H1 (cell line): ENCODE results near the gene MEGF11.

Source experiments
- CEBPB ChIP-seq: IDR thresholded peaks from 2 replicates; pipeline ENCODE4 v1.6.1; 2012; ENCODE audit warnings: low read depth, low read length
- EZH2 ChIP-seq: fragments of 200-600 bp; sonication (generic); IDR thresholded peaks from 2 replicates; pipeline ENCODE4 v1.7.1; 2012; ENCODE audit warnings: low read depth, mild to moderate bottlenecking, moderate library complexity, low read length, inconsistent platforms; ENCODE audit not compliant: severe bottlenecking
- RBBP5 ChIP-seq: IDR thresholded peaks from 2 replicates; pipeline ENCODE4 v1.7.1; 2012; ENCODE audit warnings: low read depth, mild to moderate bottlenecking, inconsistent platforms, low read length, moderate library complexity, borderline replicate concordance
- SP1 ChIP-seq: IDR thresholded peaks from 2 replicates; pipeline ENCODE4 v1.6.1; 2011; ENCODE audit warnings: low read depth, low read length
- YY1 ChIP-seq: IDR thresholded peaks from 2 replicates; pipeline ENCODE4 v1.6.1; 2011; ENCODE audit warnings: low read depth, mild to moderate bottlenecking, low read length
- TF ChIP-seq, protein P1 (sequence below), 3 experiments: IDR thresholded peaks; 1 replicate in 2 of 3; 2 replicates in 1 of 3; pipeline versions ENCODE4 v1.5.1 to v1.6.1; 2011; ENCODE audit warnings: low read length in 3 of 3, mild to moderate bottlenecking in 3 of 3, inconsistent platforms in 2 of 3, low read depth in 1 of 3, moderate library complexity in 1 of 3; ENCODE audit not compliant: insufficient read depth in 1 of 3; ENCODE audit errors: control extremely low read depth in 1 of 3
- TF ChIP-seq, protein P2 (sequence below): IDR thresholded peaks from 2 replicates; pipeline ENCODE4 v1.6.1; 2011; ENCODE audit warnings: low read length, improper control_type of control experiment

DNA sequence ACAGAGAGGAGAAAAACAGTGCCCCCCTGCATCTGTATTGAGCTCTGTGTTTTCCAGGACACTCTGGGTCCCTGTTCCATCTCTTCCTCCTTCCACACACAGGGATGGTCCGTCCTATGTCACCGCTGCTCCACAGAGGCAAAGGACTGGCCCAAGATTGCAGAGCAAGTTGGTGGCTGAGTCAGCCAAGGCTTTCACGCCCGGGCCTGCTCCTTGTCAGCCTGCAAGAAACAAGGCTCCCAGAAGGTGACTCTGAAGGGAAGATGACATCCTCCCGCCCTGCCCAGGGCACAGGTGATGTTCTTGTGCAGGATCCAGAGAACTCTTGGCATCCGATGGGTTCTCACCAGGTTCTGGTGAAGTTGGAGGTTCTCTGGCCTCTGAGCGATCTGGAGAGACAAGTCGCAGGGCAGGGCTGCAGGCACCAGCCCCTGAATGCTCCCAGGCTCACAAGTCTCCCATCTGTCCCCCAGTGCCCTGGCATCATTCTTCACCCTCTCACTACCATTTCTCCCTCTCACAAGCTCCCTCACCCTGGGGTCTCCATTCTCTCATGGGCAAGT is 138.6 kb downstream of the MEGF11 start:
- TF ChIP-seq EZH2, result no peak
- TF ChIP-seq CEBPB, result no peak
- TF ChIP-seq, protein P1, sequence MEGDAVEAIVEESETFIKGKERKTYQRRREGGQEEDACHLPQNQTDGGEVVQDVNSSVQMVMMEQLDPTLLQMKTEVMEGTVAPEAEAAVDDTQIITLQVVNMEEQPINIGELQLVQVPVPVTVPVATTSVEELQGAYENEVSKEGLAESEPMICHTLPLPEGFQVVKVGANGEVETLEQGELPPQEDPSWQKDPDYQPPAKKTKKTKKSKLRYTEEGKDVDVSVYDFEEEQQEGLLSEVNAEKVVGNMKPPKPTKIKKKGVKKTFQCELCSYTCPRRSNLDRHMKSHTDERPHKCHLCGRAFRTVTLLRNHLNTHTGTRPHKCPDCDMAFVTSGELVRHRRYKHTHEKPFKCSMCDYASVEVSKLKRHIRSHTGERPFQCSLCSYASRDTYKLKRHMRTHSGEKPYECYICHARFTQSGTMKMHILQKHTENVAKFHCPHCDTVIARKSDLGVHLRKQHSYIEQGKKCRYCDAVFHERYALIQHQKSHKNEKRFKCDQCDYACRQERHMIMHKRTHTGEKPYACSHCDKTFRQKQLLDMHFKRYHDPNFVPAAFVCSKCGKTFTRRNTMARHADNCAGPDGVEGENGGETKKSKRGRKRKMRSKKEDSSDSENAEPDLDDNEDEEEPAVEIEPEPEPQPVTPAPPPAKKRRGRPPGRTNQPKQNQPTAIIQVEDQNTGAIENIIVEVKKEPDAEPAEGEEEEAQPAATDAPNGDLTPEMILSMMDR (IDR thresholded peaks at IDR 0.05; ENCODE audit: control extremely low read depth in 1 of 3, insufficient read depth in 1 of 3, low read depth in 1 of 3, low read length in 3 of 3), result no peak
- TF ChIP-seq YY1, result no peak
- no peak for TF ChIP-seq SP1
- TF ChIP-seq RBBP5, result no peak
- TF ChIP-seq, protein P2, sequence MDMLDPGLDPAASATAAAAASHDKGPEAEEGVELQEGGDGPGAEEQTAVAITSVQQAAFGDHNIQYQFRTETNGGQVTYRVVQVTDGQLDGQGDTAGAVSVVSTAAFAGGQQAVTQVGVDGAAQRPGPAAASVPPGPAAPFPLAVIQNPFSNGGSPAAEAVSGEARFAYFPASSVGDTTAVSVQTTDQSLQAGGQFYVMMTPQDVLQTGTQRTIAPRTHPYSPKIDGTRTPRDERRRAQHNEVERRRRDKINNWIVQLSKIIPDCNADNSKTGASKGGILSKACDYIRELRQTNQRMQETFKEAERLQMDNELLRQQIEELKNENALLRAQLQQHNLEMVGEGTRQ, result no peak
